SK-N-SH (cell line): Measurements from ENCODE around the gene ECPAS. TPM values are rescaled to one million over a fixed set of nuclear protein-coding genes. Genes with fewer than 3 reads are reported as not detected.

Experiments used
- CTCF ChIA-PET: fragments of 300-600, 350-600 bp; formaldehyde crosslinking; extraction: SDS; loops from one replicate; lab custom pipeline; 2021; lab: Yijun Ruan, JAX
- POLR2A ChIA-PET: fragments of 350-600 bp; sonication (Branson Sonifier 250); formaldehyde crosslinking; extraction: SDS; loops from one replicate; lab custom pipeline; 2020; ENCODE audit warnings: antibody characterized with exemption, inconsistent platforms; lab: Yijun Ruan, JAX
- DNase-seq: peaks from one replicate; pipeline ENCODE4 v3.0.0; 2012
- H2AFZ ChIP-seq: fragments of 200-600 bp; sonication (generic); 2 replicates; pipeline ENCODE4 v1.8.1; 2016; ENCODE audit warnings: antibody characterized with exemption, mild to moderate bottlenecking, low read depth
- H3F3A ChIP-seq: fragments of 200-600 bp; sonication (generic); replicated peaks from 2 replicates; pipeline ENCODE3; 2016; ENCODE audit warnings: antibody characterized with exemption, mild to moderate bottlenecking; ENCODE audit not compliant: insufficient read depth
- H3K27ac ChIP-seq, 2 experiments: fragments of 200-500 bp in 1 of 2; fragments of 200-600 bp in 1 of 2; sonication (Bioruptor generic) in 1 of 2; sonication (generic), shearing (Covaris generic) in 1 of 2; 2 replicates each; pipeline versions ENCODE4 v1.5.1 to v1.6.1; 2014 to 2016; ENCODE audit warnings: low read depth in 2 of 2, inconsistent platforms in 1 of 2, low read length in 1 of 2, mild to moderate bottlenecking in 1 of 2, mixed read lengths in 1 of 2
- H3K27me3 ChIP-seq: fragments of 200-600 bp; sonication (generic), shearing (Covaris generic); 2 replicates; pipeline ENCODE4 v1.6.1; 2016; ENCODE audit warnings: mixed run types; ENCODE audit not compliant: insufficient read depth
- H3K36me3 ChIP-seq, 2 experiments: fragments of 200-500 bp in 1 of 2; fragments of 200-600 bp in 1 of 2; sonication (Bioruptor generic) in 1 of 2; sonication (generic) in 1 of 2; replicated peaks in 1 of 2; 2 replicates each; pipeline versions ENCODE3 to v1.5.1; 2014 to 2016; ENCODE audit warnings: low read length in 1 of 2, mild to moderate bottlenecking in 1 of 2; ENCODE audit not compliant: insufficient read depth in 2 of 2, control insufficient read depth in 1 of 2
- H3K4me1 ChIP-seq, 2 experiments: fragments of 200-500 bp in 1 of 2; fragments of 200-600 bp in 1 of 2; sonication (Bioruptor generic) in 1 of 2; sonication (generic), shearing (Covaris generic) in 1 of 2; 2 replicates each; pipeline versions ENCODE4 v1.5.1 to v1.6.1; 2014 to 2016; ENCODE audit warnings: low read depth in 1 of 2, low read length in 1 of 2, mixed run types in 1 of 2; ENCODE audit not compliant: insufficient read depth in 2 of 2, control insufficient read depth in 1 of 2
- H3K4me2 ChIP-seq: fragments of 200-600 bp; sonication (generic), shearing (Covaris generic); 2 replicates; pipeline ENCODE4 v1.6.1; 2017; ENCODE audit warnings: mixed run types
- H3K4me3 ChIP-seq, 2 experiments: fragments of 200-500 bp in 1 of 2; fragments of 200-600 bp in 1 of 2; sonication (Bioruptor generic) in 1 of 2; sonication (generic), shearing (Covaris generic) in 1 of 2; 2 replicates each; pipeline versions ENCODE4 v1.5.1 to v1.8.1; 2014 to 2016; ENCODE audit warnings: low read depth in 2 of 2, inconsistent platforms in 1 of 2, low read length in 1 of 2, mild to moderate bottlenecking in 1 of 2, mixed read lengths in 1 of 2, moderate library complexity in 1 of 2
- H3K79me2 ChIP-seq: fragments of 200-600 bp; sonication (generic); 2 replicates; pipeline ENCODE4 v1.8.1; 2017; ENCODE audit warnings: mild to moderate bottlenecking; ENCODE audit not compliant: insufficient read depth
- H3K9ac ChIP-seq: fragments of 200-600 bp; sonication (generic); 2 replicates; pipeline ENCODE4 v1.6.1; 2017; ENCODE audit warnings: mixed run types
- H3K9me2 ChIP-seq: fragments of 200-600 bp; sonication (generic); 2 replicates; pipeline ENCODE4 v1.6.1; 2017; ENCODE audit warnings: mixed run types
- H3K9me3 ChIP-seq: fragments of 200-600 bp; sonication (generic); 2 replicates; pipeline ENCODE4 v1.6.1; 2017; ENCODE audit warnings: mixed run types, mild to moderate bottlenecking, moderate library complexity
- H4K20me1 ChIP-seq: fragments of 200-600 bp; sonication (generic); 2 replicates; pipeline ENCODE4 v1.6.1; 2017; ENCODE audit warnings: mild to moderate bottlenecking, mixed run types; ENCODE audit not compliant: insufficient read depth
- CHD2 ChIP-seq: fragments of 150-350 bp; IDR thresholded peaks from 2 replicates; pipeline ENCODE4 v1.6.1; 2018; ENCODE audit warnings: low read length; ENCODE audit not compliant: partially characterized antibody
- ELF1 ChIP-seq: IDR thresholded peaks from 2 replicates; pipeline ENCODE4 v1.4.0; 2012
- EZH2phosphoT487 ChIP-seq: fragments of 200-600 bp; sonication (generic); IDR thresholded peaks from 2 replicates; pipeline ENCODE4 v1.6.1; 2017; ENCODE audit warnings: low read depth, mixed run types, mild to moderate bottlenecking, antibody characterized with exemption, moderate library complexity, borderline replicate concordance
- FOSL2 ChIP-seq: IDR thresholded peaks from 2 replicates; pipeline ENCODE4 v1.4.0; 2012; ENCODE audit warnings: low read depth, mild to moderate bottlenecking, moderate library complexity, borderline replicate concordance
- FOXM1 ChIP-seq: IDR thresholded peaks from 2 replicates; pipeline ENCODE4 v1.4.0; 2012; ENCODE audit warnings: low read depth, mild to moderate bottlenecking
- JUND ChIP-seq: IDR thresholded peaks from 2 replicates; pipeline ENCODE4 v1.4.0; 2012
- MXI1 ChIP-seq: IDR thresholded peaks from 2 replicates; pipeline ENCODE4 v1.6.1; 2012; ENCODE audit warnings: mild to moderate bottlenecking, low read depth, low read length, improper control_type of control experiment
- NRF1 ChIP-seq: IDR thresholded peaks from 2 replicates; pipeline ENCODE4 v1.6.1; 2012; ENCODE audit warnings: low read depth, mild to moderate bottlenecking, low read length
- PBX3 ChIP-seq: IDR thresholded peaks from 2 replicates; pipeline ENCODE4; 2012
- RAD21 ChIP-seq: IDR thresholded peaks from 2 replicates; pipeline ENCODE4 v1.6.1; 2012; ENCODE audit warnings: mild to moderate bottlenecking, low read length
- RCOR1 ChIP-seq: fragments of 150-350 bp; IDR thresholded peaks from 2 replicates; pipeline ENCODE4 v1.6.1; 2017; ENCODE audit warnings: antibody characterized with exemption, low read length
- RXRA ChIP-seq: IDR thresholded peaks from 2 replicates; pipeline ENCODE4 v1.4.0; 2012; ENCODE audit warnings: low read depth, mild to moderate bottlenecking, borderline replicate concordance
- SIN3A ChIP-seq: IDR thresholded peaks from 2 replicates; pipeline ENCODE4 v1.6.1; 2012; ENCODE audit warnings: low read depth, mild to moderate bottlenecking, low read length, moderate library complexity, borderline replicate concordance
- SMC3 ChIP-seq: IDR thresholded peaks from 2 replicates; pipeline ENCODE4 v1.6.1; 2012; ENCODE audit warnings: low read depth, low read length, improper control_type of control experiment
- TAF1 ChIP-seq: IDR thresholded peaks from 2 replicates; pipeline ENCODE4 v1.6.1; 2012; ENCODE audit warnings: low read depth, mild to moderate bottlenecking, low read length, moderate library complexity, borderline replicate concordance
- USF2 ChIP-seq: fragments of 150-350 bp; IDR thresholded peaks from 2 replicates; pipeline ENCODE4 v1.6.1; 2017; ENCODE audit warnings: antibody characterized with exemption, low read length, low read depth, borderline replicate concordance
- WGBS: methylation state at CpG from one replicate; pipeline ENCODE4 v1.1.6; 2017; ENCODE audit warnings: low lambda C conversion rate; 5-methylcytosine and 5-hydroxymethylcytosine counted together
- polyA plus RNA-seq, 3 experiments: library from polyadenylated mRNA; depleted of rRNA; stranded (reverse); fragments of >200 nt; gene quantifications; 2 replicates each; pipeline ENCODE4 v1.2.3, GENCODE V29; 2012
- TF ChIP-seq, protein P1 (sequence below): IDR thresholded peaks from 2 replicates; pipeline ENCODE4 v1.4.0; 2012; ENCODE audit warnings: low read depth, borderline replicate concordance
- TF ChIP-seq, protein P2 (sequence below): IDR thresholded peaks from 2 replicates; pipeline ENCODE4 v1.6.1; 2012; ENCODE audit warnings: mild to moderate bottlenecking, low read depth, low read length, moderate library complexity
- TF ChIP-seq, protein P3 (sequence below): IDR thresholded peaks from 2 replicates; pipeline ENCODE4 v1.4.0; 2012; ENCODE audit warnings: low read depth

ECPAS gene
- polyA plus RNA-seq, 1 of the 3 experiments (the other 2 are of a cell fraction) = 17.9 TPM

- no peak within 1 kb of the TSS for H3K4me3 ChIP-seq
- H3F3A ChIP-seq = no peaks in the 10 kb centered on the region
- CTCF ChIA-PET = no interaction called here
- TF ChIP-seq RCOR1 = no peak
- TF ChIP-seq ELF1 = no peak
- no peak for TF ChIP-seq SIN3A
- no peak for TF ChIP-seq MXI1
- TF ChIP-seq CHD2 = no peak
- TF ChIP-seq, protein P1, sequence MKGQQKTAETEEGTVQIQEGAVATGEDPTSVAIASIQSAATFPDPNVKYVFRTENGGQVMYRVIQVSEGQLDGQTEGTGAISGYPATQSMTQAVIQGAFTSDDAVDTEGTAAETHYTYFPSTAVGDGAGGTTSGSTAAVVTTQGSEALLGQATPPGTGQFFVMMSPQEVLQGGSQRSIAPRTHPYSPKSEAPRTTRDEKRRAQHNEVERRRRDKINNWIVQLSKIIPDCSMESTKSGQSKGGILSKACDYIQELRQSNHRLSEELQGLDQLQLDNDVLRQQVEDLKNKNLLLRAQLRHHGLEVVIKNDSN = no peak
- no peak for TF ChIP-seq PBX3
- TF ChIP-seq, protein P2, sequence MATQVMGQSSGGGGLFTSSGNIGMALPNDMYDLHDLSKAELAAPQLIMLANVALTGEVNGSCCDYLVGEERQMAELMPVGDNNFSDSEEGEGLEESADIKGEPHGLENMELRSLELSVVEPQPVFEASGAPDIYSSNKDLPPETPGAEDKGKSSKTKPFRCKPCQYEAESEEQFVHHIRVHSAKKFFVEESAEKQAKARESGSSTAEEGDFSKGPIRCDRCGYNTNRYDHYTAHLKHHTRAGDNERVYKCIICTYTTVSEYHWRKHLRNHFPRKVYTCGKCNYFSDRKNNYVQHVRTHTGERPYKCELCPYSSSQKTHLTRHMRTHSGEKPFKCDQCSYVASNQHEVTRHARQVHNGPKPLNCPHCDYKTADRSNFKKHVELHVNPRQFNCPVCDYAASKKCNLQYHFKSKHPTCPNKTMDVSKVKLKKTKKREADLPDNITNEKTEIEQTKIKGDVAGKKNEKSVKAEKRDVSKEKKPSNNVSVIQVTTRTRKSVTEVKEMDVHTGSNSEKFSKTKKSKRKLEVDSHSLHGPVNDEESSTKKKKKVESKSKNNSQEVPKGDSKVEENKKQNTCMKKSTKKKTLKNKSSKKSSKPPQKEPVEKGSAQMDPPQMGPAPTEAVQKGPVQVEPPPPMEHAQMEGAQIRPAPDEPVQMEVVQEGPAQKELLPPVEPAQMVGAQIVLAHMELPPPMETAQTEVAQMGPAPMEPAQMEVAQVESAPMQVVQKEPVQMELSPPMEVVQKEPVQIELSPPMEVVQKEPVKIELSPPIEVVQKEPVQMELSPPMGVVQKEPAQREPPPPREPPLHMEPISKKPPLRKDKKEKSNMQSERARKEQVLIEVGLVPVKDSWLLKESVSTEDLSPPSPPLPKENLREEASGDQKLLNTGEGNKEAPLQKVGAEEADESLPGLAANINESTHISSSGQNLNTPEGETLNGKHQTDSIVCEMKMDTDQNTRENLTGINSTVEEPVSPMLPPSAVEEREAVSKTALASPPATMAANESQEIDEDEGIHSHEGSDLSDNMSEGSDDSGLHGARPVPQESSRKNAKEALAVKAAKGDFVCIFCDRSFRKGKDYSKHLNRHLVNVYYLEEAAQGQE = no peak
- TF ChIP-seq RXRA = no peak
- TF ChIP-seq, protein P3, sequence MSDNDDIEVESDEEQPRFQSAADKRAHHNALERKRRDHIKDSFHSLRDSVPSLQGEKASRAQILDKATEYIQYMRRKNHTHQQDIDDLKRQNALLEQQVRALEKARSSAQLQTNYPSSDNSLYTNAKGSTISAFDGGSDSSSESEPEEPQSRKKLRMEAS = no peak
- TF ChIP-seq FOXM1 = no peak
- no peak for TF ChIP-seq TAF1
- TF ChIP-seq RAD21 = no peak
- no peak for TF ChIP-seq JUND
- no peak for TF ChIP-seq USF2
- TF ChIP-seq SMC3 = no peak
- TF ChIP-seq FOSL2 = no peak
- TF ChIP-seq EZH2phosphoT487 = no peak
- TF ChIP-seq NRF1 = no peak
- no peak within 1 kb of the TSS for H3K27ac ChIP-seq
- DNase-seq = no peak
- WGBS = 71% methylated on average over 4 of the region's 4 CpGs
- no peak within 1 kb of the TSS for H3K9ac ChIP-seq
- POLR2A ChIA-PET = no interaction called here
- no peaks in the 10 kb centered on the region for H3K36me3 ChIP-seq
- H3K4me2 ChIP-seq = no peak within 1 kb of the TSS
- no peaks in the 10 kb centered on the region for H3K4me1 ChIP-seq
- H3K27me3 ChIP-seq = peaks cover 12% of the 10 kb centered on the region; the same call in 1 of the 2 replicates
- no peaks in the 10 kb centered on the region for H3K9me2 ChIP-seq
- H4K20me1 ChIP-seq = no peaks in the 10 kb centered on the region
- H2AFZ ChIP-seq = no peak within 1 kb of the TSS
- H3K79me2 ChIP-seq = no peaks in the 10 kb centered on the region
- no peaks in the 10 kb centered on the region for H3K9me3 ChIP-seq
Measured at GRCh38 chr9:111330124-111330523, 154.1 kb downstream of the ECPAS start, which contains the start of gene OR2K2. Gene OR2K2 (minus strand): TSS chr9:111330224. CDS start chr9:111328433, 1,791 bp downstream.
